Measurements from ENCODE around the gene SPAAR. TPM values are rescaled to one million over a fixed set of nuclear protein-coding genes. Genes with fewer than 3 reads are reported as not detected.

The SPAAR gene
- total RNA-seq, 1 experiment from 2014 or later = not detected

- H3K4me1 ChIP-seq (ENCODE audit: insufficient read depth, low read length) = peaks cover 9% of the 10 kb centered on the region; the same call in 1 of the 2 replicates
- no peak overlapping the region for H4K5ac ChIP-seq (ENCODE audit: insufficient read length, low read depth, low read length)
- peaks cover 40 to 41% of the 10 kb centered on the region in 2 experiments for H3K4me1 Mint-ChIP-seq
- no peaks in the 10 kb centered on the region for H3K27me3 ChIP-seq (ENCODE audit: insufficient read depth, low read length)
- H4K20me1 ChIP-seq (ENCODE audit: control insufficient read depth, insufficient read depth, insufficient read length) = no peaks in the 10 kb centered on the region
- H3K79me1 ChIP-seq (ENCODE audit: insufficient read depth, low read depth, low read length, poor library complexity, severe bottlenecking) = no peaks in the 10 kb centered on the region
- H2BK5ac ChIP-seq (ENCODE audit: insufficient read length, low read length) = no peak overlapping the region
- H3K23me2 ChIP-seq (ENCODE audit: insufficient read length, low read depth, low read length, poor library complexity, severe bottlenecking) = no peaks in the 10 kb centered on the region
- H3K36me3 Mint-ChIP-seq (ENCODE audit: insufficient read depth in 1 of 3, low read depth in 3 of 3) = no peaks in the 10 kb centered on the region
- DNase-seq = no peak
- no peak overlapping the region for H2AFZ ChIP-seq (ENCODE audit: low read length)
- WGBS (ENCODE audit: extremely low coverage, insufficient read length, low lambda C conversion rate) = no CpG with 5 or more reads among the region's 10 CpGs
- H3K56ac ChIP-seq (ENCODE audit: insufficient read length, low read depth, low read length) = no peak overlapping the region
- no peak overlapping the region for H2AK5ac ChIP-seq (ENCODE audit: insufficient read length, low read length)
- no peak overlapping the region for H3K18ac ChIP-seq (ENCODE audit: insufficient read length, low read depth, low read length)
- no peak overlapping the region for H3K4me3 Mint-ChIP-seq
- H2BK20ac ChIP-seq (ENCODE audit: low read depth, low read length, poor library complexity, severe bottlenecking) = no peak overlapping the region
- no peak overlapping the region for H3K4me2 ChIP-seq (ENCODE audit: insufficient read depth, insufficient read length, low read length)
- no peak overlapping the region for H2BK12ac ChIP-seq (ENCODE audit: insufficient read length, low read depth, low read length)
- H3K4ac ChIP-seq (ENCODE audit: low read depth, low read length) = no peak overlapping the region
- no peak overlapping the region for H3K27ac Mint-ChIP-seq
- H3K9me3 ChIP-seq (ENCODE audit: control insufficient read depth, low read depth, low read length) = no peaks in the 10 kb centered on the region
- H4K8ac ChIP-seq (replicated peaks; ENCODE audit: insufficient read length, low read depth, low read length) = no peak overlapping the region
- no peak overlapping the region for H3K9ac ChIP-seq (ENCODE audit: extremely low read depth, insufficient read length, low read length)
- no peak overlapping the region for H3K23ac ChIP-seq (ENCODE audit: insufficient read length, low read depth, low read length)
- no peak overlapping the region for H3K27ac ChIP-seq (ENCODE audit: insufficient read length, low read depth, low read length)
- no peak overlapping the region for H3K14ac ChIP-seq (ENCODE audit: insufficient read depth, low read length)
- no peak overlapping the region for H2BK15ac ChIP-seq (ENCODE audit: low read depth, low read length)
- no peaks in the 10 kb centered on the region for H3K9me3 Mint-ChIP-seq
- no peaks in the 10 kb centered on the region for H3K79me2 ChIP-seq (ENCODE audit: insufficient read depth, low read length)
- TF ChIP-seq, protein P1, sequence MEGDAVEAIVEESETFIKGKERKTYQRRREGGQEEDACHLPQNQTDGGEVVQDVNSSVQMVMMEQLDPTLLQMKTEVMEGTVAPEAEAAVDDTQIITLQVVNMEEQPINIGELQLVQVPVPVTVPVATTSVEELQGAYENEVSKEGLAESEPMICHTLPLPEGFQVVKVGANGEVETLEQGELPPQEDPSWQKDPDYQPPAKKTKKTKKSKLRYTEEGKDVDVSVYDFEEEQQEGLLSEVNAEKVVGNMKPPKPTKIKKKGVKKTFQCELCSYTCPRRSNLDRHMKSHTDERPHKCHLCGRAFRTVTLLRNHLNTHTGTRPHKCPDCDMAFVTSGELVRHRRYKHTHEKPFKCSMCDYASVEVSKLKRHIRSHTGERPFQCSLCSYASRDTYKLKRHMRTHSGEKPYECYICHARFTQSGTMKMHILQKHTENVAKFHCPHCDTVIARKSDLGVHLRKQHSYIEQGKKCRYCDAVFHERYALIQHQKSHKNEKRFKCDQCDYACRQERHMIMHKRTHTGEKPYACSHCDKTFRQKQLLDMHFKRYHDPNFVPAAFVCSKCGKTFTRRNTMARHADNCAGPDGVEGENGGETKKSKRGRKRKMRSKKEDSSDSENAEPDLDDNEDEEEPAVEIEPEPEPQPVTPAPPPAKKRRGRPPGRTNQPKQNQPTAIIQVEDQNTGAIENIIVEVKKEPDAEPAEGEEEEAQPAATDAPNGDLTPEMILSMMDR (conservative IDR thresholded peaks at IDR 0.05) = no peak
- H2BK120ac ChIP-seq (ENCODE audit: low read depth, low read length, poor library complexity, severe bottlenecking) = no peak overlapping the region
- H4K91ac ChIP-seq (ENCODE audit: insufficient read length, low read depth, low read length) = no peak overlapping the region
- H3K27me3 Mint-ChIP-seq (ENCODE audit: low read depth) = peaks cover 4% of the 10 kb centered on the region
- H3T11ph ChIP-seq (ENCODE audit: low read length) = no peak overlapping the region
Measured at GRCh38 chr9:35911690-35912089, 2.4 kb downstream of the SPAAR start.
